DOHH2 (cell line): ENCODE results near the gene USP16.

ENCODE experiments used
- EZH2phosphoT487 ChIP-seq: fragments of 200-600 bp; sonication (generic); IDR thresholded peaks from 2 replicates; pipeline ENCODE4 v1.6.1; 2017; ENCODE audit warnings: borderline replicate concordance, mild to moderate bottlenecking, antibody characterized with exemption, low read length, moderate library complexity, mixed read lengths
- TF ChIP-seq, protein P1 (sequence below): fragments of 200-600 bp; sonication (generic); IDR thresholded peaks from one replicate; pipeline ENCODE4 v1.5.1; 2014; ENCODE audit warnings: antibody characterized with exemption, mild to moderate bottlenecking, low read depth, low read length; ENCODE audit not compliant: poor library complexity, severe bottlenecking

DNA sequence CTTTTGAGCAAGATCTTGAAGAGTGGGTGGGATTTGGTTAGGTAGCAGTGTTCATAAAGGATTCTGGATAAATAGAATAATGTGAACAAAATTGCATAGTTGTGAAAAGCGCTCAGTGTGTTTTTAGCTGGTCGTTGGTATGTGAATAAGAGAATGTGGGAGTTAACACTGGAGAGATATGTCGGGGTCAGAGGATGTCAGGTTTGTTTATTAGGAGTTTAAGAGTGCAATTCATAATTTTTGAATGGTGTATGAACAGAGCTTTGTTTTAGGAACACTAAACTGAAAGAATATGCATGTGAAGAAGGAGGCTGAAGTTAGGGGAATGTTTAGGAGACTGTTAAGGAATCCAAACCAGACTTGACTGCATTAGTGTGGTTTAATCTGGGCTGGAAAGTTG is 9.4 kb downstream of the USP16 start:
- TF ChIP-seq, protein P1, sequence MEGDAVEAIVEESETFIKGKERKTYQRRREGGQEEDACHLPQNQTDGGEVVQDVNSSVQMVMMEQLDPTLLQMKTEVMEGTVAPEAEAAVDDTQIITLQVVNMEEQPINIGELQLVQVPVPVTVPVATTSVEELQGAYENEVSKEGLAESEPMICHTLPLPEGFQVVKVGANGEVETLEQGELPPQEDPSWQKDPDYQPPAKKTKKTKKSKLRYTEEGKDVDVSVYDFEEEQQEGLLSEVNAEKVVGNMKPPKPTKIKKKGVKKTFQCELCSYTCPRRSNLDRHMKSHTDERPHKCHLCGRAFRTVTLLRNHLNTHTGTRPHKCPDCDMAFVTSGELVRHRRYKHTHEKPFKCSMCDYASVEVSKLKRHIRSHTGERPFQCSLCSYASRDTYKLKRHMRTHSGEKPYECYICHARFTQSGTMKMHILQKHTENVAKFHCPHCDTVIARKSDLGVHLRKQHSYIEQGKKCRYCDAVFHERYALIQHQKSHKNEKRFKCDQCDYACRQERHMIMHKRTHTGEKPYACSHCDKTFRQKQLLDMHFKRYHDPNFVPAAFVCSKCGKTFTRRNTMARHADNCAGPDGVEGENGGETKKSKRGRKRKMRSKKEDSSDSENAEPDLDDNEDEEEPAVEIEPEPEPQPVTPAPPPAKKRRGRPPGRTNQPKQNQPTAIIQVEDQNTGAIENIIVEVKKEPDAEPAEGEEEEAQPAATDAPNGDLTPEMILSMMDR, result no peak
- no peak for TF ChIP-seq EZH2phosphoT487
